ENCODE results near the gene RCSD1. TPM values are rescaled to one million over a fixed set of nuclear protein-coding genes. Genes with fewer than 3 reads are reported as not detected.

RCSD1 gene
- total and polyA plus RNA-seq, 2 of the 13 experiments (the other 11 are each of a cell fraction or from before 2014, with no cell fraction given) = not detected

GRCh38 chr1:167715157-167715999, 85.3 kb downstream of the RCSD1 start (continued):
- TF ChIP-seq CSRNP2 (CRISPR knock-in tag; conservative IDR thresholded peaks at IDR 0.05; ENCODE audit: low read depth) (no peak), TEAD3 (CRISPR knock-in tag; optimal IDR thresholded peaks at IDR 0.05; ENCODE audit: borderline replicate concordance) (peak; percentile 83), CREB1 (IDR thresholded peaks at IDR 0.05) (peak; percentile 52), CREB1 (CRISPR knock-in tag; IDR thresholded peaks at IDR 0.05) (peak; percentile 72), MATR3 (CRISPR knock-in tag; IDR thresholded peaks at IDR 0.05) (no peak), AHDC1 (CRISPR knock-in tag; IDR thresholded peaks at IDR 0.05; ENCODE audit: borderline replicate concordance) (no peak), ZC3H4 (CRISPR knock-in tag; IDR thresholded peaks at IDR 0.05; ENCODE audit: borderline replicate concordance) (no peak), POGZ (CRISPR knock-in tag; IDR thresholded peaks at IDR 0.05) (no peak), ONECUT2 (CRISPR knock-in tag; IDR thresholded peaks at IDR 0.05) (peak; percentile 59; the same call in 1 of the 2 replicates), ZKSCAN1 (IDR thresholded peaks at IDR 0.05; ENCODE audit: low read length) (peak; percentile 64; the same call in 1 of the 2 replicates), SCMH1 (CRISPR knock-in tag; IDR thresholded peaks at IDR 0.05; ENCODE audit: borderline replicate concordance) (no peak), THAP7 (CRISPR knock-in tag; IDR thresholded peaks at IDR 0.05) (no peak), ZNF790 (CRISPR knock-in tag; IDR thresholded peaks at IDR 0.05; ENCODE audit: borderline replicate concordance) (no peak), AKNA (CRISPR knock-in tag; IDR thresholded peaks at IDR 0.05; ENCODE audit: borderline replicate concordance) (no peak), THAP8 (CRISPR knock-in tag; IDR thresholded peaks at IDR 0.05; ENCODE audit: borderline replicate concordance) (no peak)
